Superior temporal gyrus (tissue), 1 donor: ENCODE measurements around the gene ADAM22.

Experiments used
- DNase-seq: peaks from one replicate; pipeline ENCODE4 v3.0.0-alpha.2; 2016; ENCODE audit errors: extremely low spot score

The ADAM22 gene

GRCh38 chr7:88217675-88218428 lies 283.8 kb downstream of the ADAM22 start:
- DNase-seq, result peak; percentile 16

- DNase-seq, result peak; percentile 15
These were observed 284.3 kb downstream of the ADAM22 start for GRCh38 chr7:88218429-88218745.

GRCh38 chr7:88218836-88219605 lies 285.0 kb downstream of the ADAM22 start:
- peak; percentile 59 for DNase-seq

GRCh38 chr7:88219781-88220747 lies 286.0 kb downstream of the ADAM22 start, which contains the start of gene SRI:
TSS of gene SRI (minus strand) at chr7:88220038. CDS start at chr7:88220026, 12 bp downstream.
- peak; percentile 79 for DNase-seq

- no peak for DNase-seq
These were observed 289.2 kb downstream of the ADAM22 start for GRCh38 chr7:88223265-88223664.

GRCh38 chr7:88224601-88225275 lies 290.7 kb downstream of the ADAM22 start:
- DNase-seq, result no peak

- no peak for DNase-seq
These were observed 292.1 kb downstream of the ADAM22 start for GRCh38 chr7:88226201-88226600.

- DNase-seq, result no peak
These were observed 292.9 kb downstream of the ADAM22 start for GRCh38 chr7:88226886-88227516.

GRCh38 chr7:88229302-88229995 lies 295.4 kb downstream of the ADAM22 start:
- DNase-seq, result no peak

- no peak for DNase-seq
These were observed 296.6 kb downstream of the ADAM22 start for GRCh38 chr7:88230646-88231045.

- DNase-seq, result no peak
These were observed 299.8 kb downstream of the ADAM22 start for GRCh38 chr7:88233828-88234227.

GRCh38 chr7:88239852-88240251 lies 305.8 kb downstream of the ADAM22 start:
- DNase-seq, result no peak

GRCh38 chr7:88243345-88243909 lies 309.4 kb downstream of the ADAM22 start:
- DNase-seq, result peak; percentile 82

- no peak for DNase-seq
These were observed 310.2 kb downstream of the ADAM22 start for GRCh38 chr7:88244258-88244657.
